SK-N-SH (cell line): ENCODE data around the gene IMPA2. TPM values are rescaled to one million over a fixed set of nuclear protein-coding genes. Genes with fewer than 3 reads are reported as not detected.

Source experiments
- CTCF ChIA-PET: fragments of 300-600, 350-600 bp; formaldehyde crosslinking; extraction: SDS; loops from one replicate; lab custom pipeline; 2021; lab: Yijun Ruan, JAX
- POLR2A ChIA-PET: fragments of 350-600 bp; sonication (Branson Sonifier 250); formaldehyde crosslinking; extraction: SDS; loops from one replicate; lab custom pipeline; 2020; ENCODE audit warnings: antibody characterized with exemption, inconsistent platforms; lab: Yijun Ruan, JAX
- DNase-seq: peaks from one replicate; pipeline ENCODE4 v3.0.0; 2012
- H2AFZ ChIP-seq: fragments of 200-600 bp; sonication (generic); 2 replicates; pipeline ENCODE4 v1.8.1; 2016; ENCODE audit warnings: antibody characterized with exemption, mild to moderate bottlenecking, low read depth
- H3F3A ChIP-seq: fragments of 200-600 bp; sonication (generic); replicated peaks from 2 replicates; pipeline ENCODE3; 2016; ENCODE audit warnings: antibody characterized with exemption, mild to moderate bottlenecking; ENCODE audit not compliant: insufficient read depth
- H3K27ac ChIP-seq, 2 experiments: fragments of 200-500 bp in 1 of 2; fragments of 200-600 bp in 1 of 2; sonication (Bioruptor generic) in 1 of 2; sonication (generic), shearing (Covaris generic) in 1 of 2; 2 replicates each; pipeline versions ENCODE4 v1.5.1 to v1.6.1; 2014 to 2016; ENCODE audit warnings: low read depth in 2 of 2, inconsistent platforms in 1 of 2, low read length in 1 of 2, mild to moderate bottlenecking in 1 of 2, mixed read lengths in 1 of 2
- H3K27me3 ChIP-seq: fragments of 200-600 bp; sonication (generic), shearing (Covaris generic); 2 replicates; pipeline ENCODE4 v1.6.1; 2016; ENCODE audit warnings: mixed run types; ENCODE audit not compliant: insufficient read depth
- H3K36me3 ChIP-seq, 2 experiments: fragments of 200-500 bp in 1 of 2; fragments of 200-600 bp in 1 of 2; sonication (Bioruptor generic) in 1 of 2; sonication (generic) in 1 of 2; replicated peaks in 1 of 2; 2 replicates each; pipeline versions ENCODE3 to v1.5.1; 2014 to 2016; ENCODE audit warnings: low read length in 1 of 2, mild to moderate bottlenecking in 1 of 2; ENCODE audit not compliant: insufficient read depth in 2 of 2, control insufficient read depth in 1 of 2
- H3K4me1 ChIP-seq, 2 experiments: fragments of 200-500 bp in 1 of 2; fragments of 200-600 bp in 1 of 2; sonication (Bioruptor generic) in 1 of 2; sonication (generic), shearing (Covaris generic) in 1 of 2; 2 replicates each; pipeline versions ENCODE4 v1.5.1 to v1.6.1; 2014 to 2016; ENCODE audit warnings: low read depth in 1 of 2, low read length in 1 of 2, mixed run types in 1 of 2; ENCODE audit not compliant: insufficient read depth in 2 of 2, control insufficient read depth in 1 of 2
- H3K4me2 ChIP-seq: fragments of 200-600 bp; sonication (generic), shearing (Covaris generic); 2 replicates; pipeline ENCODE4 v1.6.1; 2017; ENCODE audit warnings: mixed run types
- H3K4me3 ChIP-seq, 2 experiments: fragments of 200-500 bp in 1 of 2; fragments of 200-600 bp in 1 of 2; sonication (Bioruptor generic) in 1 of 2; sonication (generic), shearing (Covaris generic) in 1 of 2; 2 replicates each; pipeline versions ENCODE4 v1.5.1 to v1.8.1; 2014 to 2016; ENCODE audit warnings: low read depth in 2 of 2, inconsistent platforms in 1 of 2, low read length in 1 of 2, mild to moderate bottlenecking in 1 of 2, mixed read lengths in 1 of 2, moderate library complexity in 1 of 2
- H3K79me2 ChIP-seq: fragments of 200-600 bp; sonication (generic); 2 replicates; pipeline ENCODE4 v1.8.1; 2017; ENCODE audit warnings: mild to moderate bottlenecking; ENCODE audit not compliant: insufficient read depth
- H3K9ac ChIP-seq: fragments of 200-600 bp; sonication (generic); 2 replicates; pipeline ENCODE4 v1.6.1; 2017; ENCODE audit warnings: mixed run types
- H3K9me2 ChIP-seq: fragments of 200-600 bp; sonication (generic); 2 replicates; pipeline ENCODE4 v1.6.1; 2017; ENCODE audit warnings: mixed run types
- H3K9me3 ChIP-seq: fragments of 200-600 bp; sonication (generic); 2 replicates; pipeline ENCODE4 v1.6.1; 2017; ENCODE audit warnings: mixed run types, mild to moderate bottlenecking, moderate library complexity
- H4K20me1 ChIP-seq: fragments of 200-600 bp; sonication (generic); 2 replicates; pipeline ENCODE4 v1.6.1; 2017; ENCODE audit warnings: mild to moderate bottlenecking, mixed run types; ENCODE audit not compliant: insufficient read depth
- CHD2 ChIP-seq: fragments of 150-350 bp; IDR thresholded peaks from 2 replicates; pipeline ENCODE4 v1.6.1; 2018; ENCODE audit warnings: low read length; ENCODE audit not compliant: partially characterized antibody
- EP300 ChIP-seq, 2 experiments: IDR thresholded peaks; 2 replicates each; pipeline versions ENCODE4 v1.4.0 to v1.6.1; 2012; ENCODE audit warnings: borderline replicate concordance in 1 of 2, low read depth in 1 of 2, low read length in 1 of 2
- EZH2phosphoT487 ChIP-seq: fragments of 200-600 bp; sonication (generic); IDR thresholded peaks from 2 replicates; pipeline ENCODE4 v1.6.1; 2017; ENCODE audit warnings: low read depth, mixed run types, mild to moderate bottlenecking, antibody characterized with exemption, moderate library complexity, borderline replicate concordance
- MEF2A ChIP-seq: IDR thresholded peaks from 2 replicates; pipeline ENCODE4 v1.4.0; 2012; ENCODE audit warnings: low read depth, borderline replicate concordance
- MXI1 ChIP-seq: IDR thresholded peaks from 2 replicates; pipeline ENCODE4 v1.6.1; 2012; ENCODE audit warnings: mild to moderate bottlenecking, low read depth, low read length, improper control_type of control experiment
- NFIC ChIP-seq: IDR thresholded peaks from 2 replicates; pipeline ENCODE4 v1.4.0; 2012; ENCODE audit warnings: borderline replicate concordance
- RCOR1 ChIP-seq: fragments of 150-350 bp; IDR thresholded peaks from 2 replicates; pipeline ENCODE4 v1.6.1; 2017; ENCODE audit warnings: antibody characterized with exemption, low read length
- RXRA ChIP-seq: IDR thresholded peaks from 2 replicates; pipeline ENCODE4 v1.4.0; 2012; ENCODE audit warnings: low read depth, mild to moderate bottlenecking, borderline replicate concordance
- SIN3A ChIP-seq: IDR thresholded peaks from 2 replicates; pipeline ENCODE4 v1.6.1; 2012; ENCODE audit warnings: low read depth, mild to moderate bottlenecking, low read length, moderate library complexity, borderline replicate concordance
- TCF12 ChIP-seq: IDR thresholded peaks from 2 replicates; pipeline ENCODE4 v1.4.0; 2012
- TEAD4 ChIP-seq: IDR thresholded peaks from 2 replicates; pipeline ENCODE4 v1.4.0; 2012; ENCODE audit warnings: mild to moderate bottlenecking, borderline replicate concordance; ENCODE audit not compliant: insufficient read depth
- USF2 ChIP-seq: fragments of 150-350 bp; IDR thresholded peaks from 2 replicates; pipeline ENCODE4 v1.6.1; 2017; ENCODE audit warnings: antibody characterized with exemption, low read length, low read depth, borderline replicate concordance
- YY1 ChIP-seq: IDR thresholded peaks from 2 replicates; pipeline ENCODE4 v1.4.0; 2012; ENCODE audit warnings: low read depth, mild to moderate bottlenecking
- WGBS: methylation state at CpG from one replicate; pipeline ENCODE4 v1.1.6; 2017; ENCODE audit warnings: low lambda C conversion rate; 5-methylcytosine and 5-hydroxymethylcytosine counted together
- polyA plus RNA-seq, 3 experiments: library from polyadenylated mRNA; depleted of rRNA; stranded (reverse); fragments of >200 nt; gene quantifications; 2 replicates each; pipeline ENCODE4 v1.2.3, GENCODE V29; 2012
- TF ChIP-seq, protein P1 (sequence below): fragments of 200-600 bp; sonication (generic); IDR thresholded peaks from 2 replicates; pipeline ENCODE4 v1.6.1; 2017; ENCODE audit warnings: antibody characterized with exemption, mild to moderate bottlenecking, moderate library complexity
- TF ChIP-seq, protein P2 (sequence below): IDR thresholded peaks from 2 replicates; pipeline ENCODE4 v1.4.0; 2012; ENCODE audit warnings: low read depth

The IMPA2 gene
- polyA plus RNA-seq, 1 of the 3 experiments (the other 2 are of a cell fraction): 0.18 TPM

DNA sequence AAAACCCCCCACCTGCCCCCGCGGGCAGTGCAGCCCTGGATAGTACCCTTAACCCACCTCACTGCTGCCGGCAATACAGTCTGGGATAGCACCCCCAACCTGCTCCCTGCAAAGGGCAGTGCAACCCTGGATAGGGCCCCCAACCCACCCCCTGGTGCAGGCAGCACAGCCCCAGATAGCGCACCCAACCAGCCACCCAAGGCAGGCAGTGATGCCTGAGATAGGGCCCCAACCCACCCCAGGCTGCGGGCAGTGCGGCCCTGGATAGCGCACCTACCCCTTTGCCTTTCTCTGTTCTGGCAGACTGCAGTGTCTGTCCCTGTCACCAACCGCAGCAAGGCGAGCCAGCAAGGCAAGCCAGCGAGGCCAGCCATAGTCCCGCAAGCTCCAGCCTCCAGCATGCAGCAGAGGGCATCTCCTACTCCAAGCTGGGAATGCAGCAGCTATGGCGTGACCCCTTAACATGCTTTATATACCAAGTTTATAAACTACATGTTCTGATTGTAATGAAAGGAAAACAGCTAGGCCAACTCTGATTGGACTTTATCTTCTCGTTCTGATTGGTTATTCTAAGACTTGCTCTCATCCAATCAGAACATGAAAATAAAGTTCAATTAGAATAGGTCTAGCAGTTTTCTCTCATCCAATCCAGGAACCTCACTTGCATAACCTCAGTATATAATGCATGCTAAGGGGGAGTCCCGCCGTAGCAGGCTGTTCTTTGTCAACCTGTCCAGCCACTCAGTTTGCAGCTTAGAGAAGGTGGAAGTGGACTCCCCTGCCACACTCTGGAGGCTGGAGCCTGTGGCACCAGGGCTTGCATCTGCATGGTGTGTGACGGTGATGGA lies 78.3 kb downstream of the IMPA2 start:
- Histone ChIP-seq H3K4me3 (peak overlapping the region; percentile 30 to 50; a peak in 3 of 4 replicates), H3K9me3 (no peaks in the 10 kb centered on the region), H3K27me3 (no peaks in the 10 kb centered on the region; the same call in 1 of the 2 replicates), H3K9me2 (no peaks in the 10 kb centered on the region), H2AFZ (peak overlapping the region; percentile 48; the same call in 1 of the 2 replicates), H4K20me1 (no peaks in the 10 kb centered on the region), H3K36me3 (no peaks in the 10 kb centered on the region), H3K4me1 (peaks cover 0 to 17% of the 10 kb centered on the region in 2 experiments; a peak in 1 of 4 replicates), H3K79me2 (no peaks in the 10 kb centered on the region), H3K27ac (no peak overlapping the region; a peak in 1 of 4 replicates), H3K4me2 (peak overlapping the region; percentile 56; the same call in 1 of the 2 replicates), H3K9ac (no peak overlapping the region), H3F3A (no peaks in the 10 kb centered on the region)
- WGBS: 11% methylated on average over 13 of the region's 16 CpGs
- TF ChIP-seq MEF2A (no peak), MXI1 (peak; percentile 38; the same call in 1 of the 2 replicates)
- DNase-seq: peak; percentile 73
- POLR2A ChIA-PET: no interaction called here
- CTCF ChIA-PET: interaction anchor here (1.1 to 1.9 kb wide), 3 partner anchors 17 to 121 kb away, joined by 6 to 11 read pairs (median 7); no protein-coding TSS in a partner anchor

GRCh38 chr18:12060182-12060870 lies 79.0 kb downstream of the IMPA2 start:
- H3K4me2 ChIP-seq: peak overlapping the region; percentile 56; the same call in 1 of the 2 replicates
- peaks cover 0 to 17% of the 10 kb centered on the region in 2 experiments; a peak in 1 of 4 replicates for H3K4me1 ChIP-seq
- H3K4me3 ChIP-seq: peak overlapping the region; percentile 30 to 50; a peak in 3 of 4 replicates
- H3K27me3 ChIP-seq: no peaks in the 10 kb centered on the region; the same call in 1 of the 2 replicates
- no peaks in the 10 kb centered on the region for H3K36me3 ChIP-seq
- H4K20me1 ChIP-seq: no peaks in the 10 kb centered on the region
- H3K79me2 ChIP-seq: no peaks in the 10 kb centered on the region
- CTCF ChIA-PET: interaction anchor here (1.1 to 1.9 kb wide), 3 partner anchors 18 to 122 kb away, joined by 6 to 11 read pairs (median 7); no protein-coding TSS in a partner anchor
- H3F3A ChIP-seq: no peaks in the 10 kb centered on the region
- H3K9me2 ChIP-seq: no peaks in the 10 kb centered on the region
- peak overlapping the region; percentile 48; the same call in 1 of the 2 replicates for H2AFZ ChIP-seq
- no peak overlapping the region; a peak in 1 of 4 replicates for H3K27ac ChIP-seq
- WGBS: 35% methylated on average over 2 of the region's 20 CpGs
- no peak overlapping the region for H3K9ac ChIP-seq
- no peak for TF ChIP-seq MEF2A
- TF ChIP-seq, protein P1, sequence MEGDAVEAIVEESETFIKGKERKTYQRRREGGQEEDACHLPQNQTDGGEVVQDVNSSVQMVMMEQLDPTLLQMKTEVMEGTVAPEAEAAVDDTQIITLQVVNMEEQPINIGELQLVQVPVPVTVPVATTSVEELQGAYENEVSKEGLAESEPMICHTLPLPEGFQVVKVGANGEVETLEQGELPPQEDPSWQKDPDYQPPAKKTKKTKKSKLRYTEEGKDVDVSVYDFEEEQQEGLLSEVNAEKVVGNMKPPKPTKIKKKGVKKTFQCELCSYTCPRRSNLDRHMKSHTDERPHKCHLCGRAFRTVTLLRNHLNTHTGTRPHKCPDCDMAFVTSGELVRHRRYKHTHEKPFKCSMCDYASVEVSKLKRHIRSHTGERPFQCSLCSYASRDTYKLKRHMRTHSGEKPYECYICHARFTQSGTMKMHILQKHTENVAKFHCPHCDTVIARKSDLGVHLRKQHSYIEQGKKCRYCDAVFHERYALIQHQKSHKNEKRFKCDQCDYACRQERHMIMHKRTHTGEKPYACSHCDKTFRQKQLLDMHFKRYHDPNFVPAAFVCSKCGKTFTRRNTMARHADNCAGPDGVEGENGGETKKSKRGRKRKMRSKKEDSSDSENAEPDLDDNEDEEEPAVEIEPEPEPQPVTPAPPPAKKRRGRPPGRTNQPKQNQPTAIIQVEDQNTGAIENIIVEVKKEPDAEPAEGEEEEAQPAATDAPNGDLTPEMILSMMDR: peak; percentile 22; the same call in 1 of the 2 replicates
- TF ChIP-seq, all 33 proteins: peak for 1
- POLR2A ChIA-PET: no interaction called here
- no peaks in the 10 kb centered on the region for H3K9me3 ChIP-seq
- peak; percentile 71 for DNase-seq

DNA sequence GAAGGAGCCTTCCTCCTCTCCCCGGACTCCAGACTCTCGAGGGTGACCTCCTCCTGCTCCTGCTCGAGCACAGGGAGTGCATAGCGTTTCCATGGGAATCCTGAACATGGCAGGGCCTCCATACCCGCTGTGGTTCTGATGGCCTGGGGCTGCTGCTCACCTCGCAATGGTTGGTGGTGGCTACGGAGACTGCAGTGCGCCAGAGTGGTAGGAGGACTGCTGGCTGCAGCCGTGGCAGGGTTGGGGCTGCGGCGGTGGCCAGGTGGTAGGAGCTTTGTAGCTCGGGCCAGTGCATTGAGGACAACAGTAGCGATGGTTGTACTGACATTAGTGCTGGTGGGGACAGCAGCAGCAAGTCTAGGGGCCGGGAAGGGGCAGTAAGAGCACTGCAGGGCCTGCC lies 80.4 kb downstream of the IMPA2 start:
- ChIA-PET POLR2A (no interaction called here), CTCF (interaction anchor here (0.6 kb wide), 1 partner anchor 196 kb away, joined by 3 read pairs; no protein-coding TSS in a partner anchor)
- Histone ChIP-seq H3K27me3 (no peaks in the 10 kb centered on the region; the same call in 1 of the 2 replicates), H3K27ac (no peak overlapping the region), H3K9me2 (no peaks in the 10 kb centered on the region), H3K4me3 (no peak overlapping the region), H3K79me2 (no peaks in the 10 kb centered on the region), H2AFZ (no peak overlapping the region), H3K36me3 (no peaks in the 10 kb centered on the region), H3K4me2 (no peak overlapping the region), H3K9ac (no peak overlapping the region), H4K20me1 (no peaks in the 10 kb centered on the region), H3K4me1 (peaks cover 0 to 17% of the 10 kb centered on the region in 2 experiments; a peak in 1 of 4 replicates), H3K9me3 (no peaks in the 10 kb centered on the region), H3F3A (no peaks in the 10 kb centered on the region)
- no peak for DNase-seq
- WGBS: 43% methylated on average over 8 of the region's 14 CpGs
- TF ChIP-seq RCOR1 (no peak), TEAD4 (no peak), YY1 (no peak), EZH2phosphoT487 (no peak), MXI1 (no peak), CHD2 (no peak), SIN3A (no peak), USF2 (no peak), NFIC (no peak), EP300 (IDR thresholded peaks at IDR 0.05; ENCODE audit: borderline replicate concordance in 1 of 2, low read depth in 1 of 2, low read length in 1 of 2) (no peak), RXRA (no peak), TCF12 (no peak)
- TF ChIP-seq, protein P2, sequence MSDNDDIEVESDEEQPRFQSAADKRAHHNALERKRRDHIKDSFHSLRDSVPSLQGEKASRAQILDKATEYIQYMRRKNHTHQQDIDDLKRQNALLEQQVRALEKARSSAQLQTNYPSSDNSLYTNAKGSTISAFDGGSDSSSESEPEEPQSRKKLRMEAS: no peak
